ENCODE data around the gene CHTF8. TPM values are rescaled to one million over a fixed set of nuclear protein-coding genes. Genes with fewer than 3 reads are reported as not detected.
"Not testable (repeated sequence)": the region's sequence is repeated elsewhere in the genome, so short reads cannot be mapped to it uniquely, and the experiment has no call there.

Gene CHTF8
- total and polyA plus RNA-seq, 2 experiments from 2014 or later, result 80.0 to 83.6 TPM

DNA sequence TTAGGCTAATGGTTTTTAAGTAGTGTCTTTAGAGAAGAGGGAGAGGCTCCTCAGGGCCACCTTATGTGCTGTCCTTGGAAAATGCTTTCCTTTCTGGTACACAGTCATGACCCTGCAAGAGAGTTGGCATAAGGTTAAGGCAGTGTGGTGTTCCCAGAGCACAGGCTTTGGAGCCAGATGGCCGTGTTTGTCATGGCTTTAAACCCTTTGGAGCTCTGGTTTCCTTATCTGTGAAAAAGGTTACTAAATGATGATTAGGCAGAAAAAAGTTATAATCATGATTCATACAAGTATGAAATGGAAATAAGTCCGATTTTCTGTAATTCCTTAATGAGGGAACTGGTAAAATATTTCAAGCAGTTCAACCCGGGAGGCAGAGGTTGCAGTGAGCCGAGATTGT is 13.3 kb upstream of the CHTF8 start:
- no peaks in the 10 kb centered on the region for H3K36me3 ChIP-seq (replicated peaks; ENCODE audit: insufficient read depth, low read depth)
- no peak overlapping the region for H2AFZ ChIP-seq
- H3K4me2 ChIP-seq, result no peak overlapping the region
- H3K4me3 ChIP-seq, result no peak overlapping the region
- TF ChIP-seq EZH2 (IDR thresholded peaks at IDR 0.05; ENCODE audit: borderline replicate concordance), result no peak
- TF ChIP-seq, protein P1, sequence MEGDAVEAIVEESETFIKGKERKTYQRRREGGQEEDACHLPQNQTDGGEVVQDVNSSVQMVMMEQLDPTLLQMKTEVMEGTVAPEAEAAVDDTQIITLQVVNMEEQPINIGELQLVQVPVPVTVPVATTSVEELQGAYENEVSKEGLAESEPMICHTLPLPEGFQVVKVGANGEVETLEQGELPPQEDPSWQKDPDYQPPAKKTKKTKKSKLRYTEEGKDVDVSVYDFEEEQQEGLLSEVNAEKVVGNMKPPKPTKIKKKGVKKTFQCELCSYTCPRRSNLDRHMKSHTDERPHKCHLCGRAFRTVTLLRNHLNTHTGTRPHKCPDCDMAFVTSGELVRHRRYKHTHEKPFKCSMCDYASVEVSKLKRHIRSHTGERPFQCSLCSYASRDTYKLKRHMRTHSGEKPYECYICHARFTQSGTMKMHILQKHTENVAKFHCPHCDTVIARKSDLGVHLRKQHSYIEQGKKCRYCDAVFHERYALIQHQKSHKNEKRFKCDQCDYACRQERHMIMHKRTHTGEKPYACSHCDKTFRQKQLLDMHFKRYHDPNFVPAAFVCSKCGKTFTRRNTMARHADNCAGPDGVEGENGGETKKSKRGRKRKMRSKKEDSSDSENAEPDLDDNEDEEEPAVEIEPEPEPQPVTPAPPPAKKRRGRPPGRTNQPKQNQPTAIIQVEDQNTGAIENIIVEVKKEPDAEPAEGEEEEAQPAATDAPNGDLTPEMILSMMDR (IDR thresholded peaks at IDR 0.05; ENCODE audit: poor library complexity), result no peak
- no peak for TF ChIP-seq EZH2phosphoT487 (IDR thresholded peaks at IDR 0.05; ENCODE audit: low read depth, severe bottlenecking, unreplicated experiment)
- H3K79me2 ChIP-seq, result peaks cover 3% of the 10 kb centered on the region
- no peaks in the 10 kb centered on the region for H3K9me3 ChIP-seq (ENCODE audit: low read depth)
- no peaks in the 10 kb centered on the region for H4K20me1 ChIP-seq (ENCODE audit: insufficient read depth, poor library complexity, severe bottlenecking)
- H3K9me2 ChIP-seq (replicated peaks; ENCODE audit: insufficient read depth), result no peaks in the 10 kb centered on the region
- peak overlapping the region; percentile 47 for H3K27ac ChIP-seq
- DNase-seq (ENCODE audit: low spot score), result peak; percentile 30
- WGBS (ENCODE audit: low lambda C conversion rate, missing lambda C conversion rate), result 67% methylated on average over 4 of the region's 4 CpGs
- no peaks in the 10 kb centered on the region for H3K27me3 ChIP-seq
- no peaks in the 10 kb centered on the region for H3K4me1 ChIP-seq (ENCODE audit: insufficient read depth)

DNA sequence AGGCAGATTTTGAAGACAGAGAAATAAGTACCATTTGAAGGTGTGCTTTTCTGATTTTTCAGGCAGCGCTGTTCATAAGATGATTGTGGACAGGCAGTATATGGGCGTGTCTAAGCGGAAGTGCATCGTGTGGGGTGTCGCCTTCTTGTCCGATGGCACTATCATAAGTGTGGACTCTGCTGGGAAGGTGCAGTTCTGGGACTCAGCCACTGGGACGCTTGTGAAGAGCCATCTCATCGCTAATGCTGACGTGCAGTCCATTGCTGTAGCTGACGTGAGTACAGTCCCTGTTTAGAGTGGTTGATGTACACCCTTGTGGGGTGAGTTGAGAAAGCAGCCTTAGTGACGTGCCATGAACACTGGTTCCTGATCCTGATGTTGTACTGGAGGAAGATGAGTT is 10.7 kb upstream of the CHTF8 start:
- H2AFZ ChIP-seq, result no peak overlapping the region
- H3K4me3 ChIP-seq, result no peak overlapping the region
- H3K27ac ChIP-seq, result no peak overlapping the region
- H3K79me2 ChIP-seq, result peaks cover 11% of the 10 kb centered on the region
- no peaks in the 10 kb centered on the region for H3K4me1 ChIP-seq (ENCODE audit: insufficient read depth)
- no peaks in the 10 kb centered on the region for H3K9me3 ChIP-seq (ENCODE audit: low read depth)
- no peak overlapping the region for H3K4me2 ChIP-seq
- TF ChIP-seq EZH2 (IDR thresholded peaks at IDR 0.05; ENCODE audit: borderline replicate concordance) (no peak), EZH2phosphoT487 (IDR thresholded peaks at IDR 0.05; ENCODE audit: low read depth, severe bottlenecking, unreplicated experiment) (no peak)
- TF ChIP-seq, protein P1 (IDR thresholded peaks at IDR 0.05; ENCODE audit: poor library complexity), result no peak
- DNase-seq (ENCODE audit: low spot score), result peak; percentile 11
- H4K20me1 ChIP-seq (ENCODE audit: insufficient read depth, poor library complexity, severe bottlenecking), result no peaks in the 10 kb centered on the region
- 95% methylated on average over 11 of the region's 11 CpGs for WGBS (ENCODE audit: low lambda C conversion rate, missing lambda C conversion rate)
- no peaks in the 10 kb centered on the region for H3K9me2 ChIP-seq (replicated peaks; ENCODE audit: insufficient read depth)
- no peaks in the 10 kb centered on the region for H3K36me3 ChIP-seq (replicated peaks; ENCODE audit: insufficient read depth, low read depth)
- H3K27me3 ChIP-seq, result no peaks in the 10 kb centered on the region

DNA sequence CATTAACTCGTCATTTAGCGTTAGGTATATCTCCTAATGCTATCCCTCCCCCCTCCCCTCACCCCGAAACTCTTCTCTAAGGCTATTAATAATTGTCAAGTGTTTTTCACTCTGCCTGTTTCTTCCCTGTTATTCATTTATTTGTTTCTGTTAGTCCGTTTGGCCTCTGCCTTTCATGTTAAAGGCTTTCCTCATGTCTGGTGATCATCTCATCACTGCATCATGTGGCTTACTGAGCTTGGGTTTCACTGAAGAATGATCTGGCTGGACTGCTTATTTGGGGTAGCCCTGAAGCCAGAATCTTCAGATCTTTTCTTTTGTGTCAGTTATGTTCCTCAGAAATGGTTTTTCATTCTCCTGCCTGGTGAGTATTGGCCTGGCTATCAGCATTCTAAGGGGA is 9.5 kb upstream of the CHTF8 start:
- Histone ChIP-seq H3K36me3 (replicated peaks; ENCODE audit: insufficient read depth, low read depth) (no peaks in the 10 kb centered on the region), H2AFZ (no peak overlapping the region), H3K9me2 (replicated peaks; ENCODE audit: insufficient read depth) (no peaks in the 10 kb centered on the region), H3K79me2 (peaks cover 22% of the 10 kb centered on the region), H4K20me1 (ENCODE audit: insufficient read depth, poor library complexity, severe bottlenecking) (no peaks in the 10 kb centered on the region), H3K4me3 (no peak overlapping the region), H3K27ac (no peak overlapping the region), H3K4me2 (no peak overlapping the region), H3K9me3 (ENCODE audit: low read depth) (no peaks in the 10 kb centered on the region), H3K27me3 (no peaks in the 10 kb centered on the region), H3K4me1 (ENCODE audit: insufficient read depth) (no peaks in the 10 kb centered on the region)
- 94% methylated on average over 4 of the region's 4 CpGs for WGBS (ENCODE audit: low lambda C conversion rate, missing lambda C conversion rate)
- TF ChIP-seq EZH2phosphoT487 (IDR thresholded peaks at IDR 0.05; ENCODE audit: low read depth, severe bottlenecking, unreplicated experiment), result no peak
- TF ChIP-seq EZH2 (IDR thresholded peaks at IDR 0.05; ENCODE audit: borderline replicate concordance), result no peak
- TF ChIP-seq, protein P1 (IDR thresholded peaks at IDR 0.05; ENCODE audit: poor library complexity), result no peak
- DNase-seq (ENCODE audit: low spot score), result no peak

DNA sequence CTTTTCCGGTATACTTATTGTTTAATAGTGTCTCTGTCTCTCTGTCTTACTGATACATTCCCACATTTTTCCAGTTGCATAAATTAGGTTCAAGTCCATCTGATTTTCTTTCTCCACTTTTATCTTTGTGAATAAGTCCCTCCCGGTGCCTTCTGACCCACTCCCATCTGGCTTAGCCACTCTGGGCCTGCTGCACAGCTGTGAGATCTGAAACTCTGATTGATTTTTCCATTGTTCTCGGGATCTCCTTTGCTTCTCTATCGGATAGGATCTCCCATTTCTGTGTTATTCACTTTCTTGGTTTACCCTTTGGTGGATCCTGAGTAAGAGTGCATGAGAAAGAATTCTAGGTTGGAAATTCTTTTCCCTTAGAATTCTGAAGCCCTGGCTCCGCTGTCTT is 8.6 kb upstream of the CHTF8 start:
- Histone ChIP-seq H3K27ac (no peak overlapping the region), H2AFZ (no peak overlapping the region), H3K4me2 (no peak overlapping the region), H3K27me3 (no peaks in the 10 kb centered on the region), H3K79me2 (peaks cover 32% of the 10 kb centered on the region), H4K20me1 (ENCODE audit: insufficient read depth, poor library complexity, severe bottlenecking) (no peaks in the 10 kb centered on the region), H3K9me2 (replicated peaks; ENCODE audit: insufficient read depth) (no peaks in the 10 kb centered on the region), H3K4me1 (ENCODE audit: insufficient read depth) (no peaks in the 10 kb centered on the region), H3K36me3 (replicated peaks; ENCODE audit: insufficient read depth, low read depth) (no peaks in the 10 kb centered on the region), H3K9me3 (ENCODE audit: low read depth) (no peaks in the 10 kb centered on the region), H3K4me3 (no peak overlapping the region)
- TF ChIP-seq, protein P1 (IDR thresholded peaks at IDR 0.05; ENCODE audit: poor library complexity), result no peak
- TF ChIP-seq EZH2phosphoT487 (IDR thresholded peaks at IDR 0.05; ENCODE audit: low read depth, severe bottlenecking, unreplicated experiment) (no peak), EZH2 (IDR thresholded peaks at IDR 0.05; ENCODE audit: borderline replicate concordance) (no peak)
- WGBS (ENCODE audit: low lambda C conversion rate, missing lambda C conversion rate), result 94% methylated on average over 5 of the region's 5 CpGs
- no peak for DNase-seq (ENCODE audit: low spot score)

DNA sequence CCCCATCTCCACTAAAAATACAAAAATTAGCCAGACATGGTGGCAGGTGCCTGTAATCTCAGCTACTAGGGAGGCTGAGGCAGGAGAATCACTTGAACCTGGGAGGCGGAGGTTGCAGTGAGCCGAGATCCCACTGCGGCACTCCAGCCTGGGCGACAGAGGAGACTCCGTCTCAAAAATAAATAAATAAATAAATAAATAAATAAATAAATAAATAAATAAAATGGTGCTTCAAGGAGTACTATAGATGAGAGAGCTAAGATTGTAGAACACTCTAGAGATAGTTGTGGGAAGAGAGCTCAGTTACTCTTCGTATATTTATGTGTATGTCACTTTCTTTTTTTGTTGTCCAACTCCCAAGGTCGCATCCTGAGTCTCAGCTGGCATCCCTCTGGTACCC is 7.1 kb upstream of the CHTF8 start:
- 98% methylated on average over 7 of the region's 7 CpGs for WGBS (ENCODE audit: low lambda C conversion rate, missing lambda C conversion rate)
- H3K79me2 ChIP-seq, result peaks cover 45% of the 10 kb centered on the region
- not testable (repeated sequence) for H3K27me3 ChIP-seq; H3K9me3 ChIP-seq (ENCODE audit: low read depth); DNase-seq (ENCODE audit: low spot score); H3K9me2 ChIP-seq (replicated peaks; ENCODE audit: insufficient read depth); H3K4me2 ChIP-seq; H3K4me3 ChIP-seq; H4K20me1 ChIP-seq (ENCODE audit: insufficient read depth, poor library complexity, severe bottlenecking); H3K27ac ChIP-seq; H3K4me1 ChIP-seq (ENCODE audit: insufficient read depth); H2AFZ ChIP-seq; H3K36me3 ChIP-seq (replicated peaks; ENCODE audit: insufficient read depth, low read depth)
